Endothelial cell (in vitro differentiated cells): Measurements from ENCODE around the gene SLC16A8. TPM values are rescaled to one million over a fixed set of nuclear protein-coding genes. Genes with fewer than 3 reads are reported as not detected.

Experiments
- DNase-seq: peaks from one replicate; pipeline ENCODE4 v3.0.0; 2021; ENCODE audit warnings: low spot score
- H3K27ac Mint-ChIP-seq: one replicate; pipeline ENCODE4 v1.8.0; 2021; ENCODE audit warnings: mixed read lengths, inconsistent platforms; ENCODE audit not compliant: unreplicated experiment
- H3K27me3 Mint-ChIP-seq: one replicate; pipeline ENCODE4 v1.8.0; 2021; ENCODE audit warnings: mild to moderate bottlenecking, moderate library complexity, mixed read lengths, inconsistent platforms; ENCODE audit not compliant: unreplicated experiment
- H3K36me3 Mint-ChIP-seq: one replicate; pipeline ENCODE4 v1.8.0; 2021; ENCODE audit warnings: mild to moderate bottlenecking, low read depth, mixed read lengths, inconsistent platforms; ENCODE audit not compliant: unreplicated experiment
- H3K4me1 Mint-ChIP-seq: one replicate; pipeline ENCODE4 v1.8.0; 2021; ENCODE audit warnings: mild to moderate bottlenecking, mixed read lengths, inconsistent platforms; ENCODE audit not compliant: unreplicated experiment
- H3K4me3 Mint-ChIP-seq: one replicate; pipeline ENCODE4 v1.8.0; 2021; ENCODE audit warnings: mild to moderate bottlenecking, mixed read lengths, inconsistent platforms; ENCODE audit not compliant: unreplicated experiment
- H3K9me3 Mint-ChIP-seq: one replicate; pipeline ENCODE4 v1.8.0; 2021; ENCODE audit warnings: mixed read lengths, inconsistent platforms; ENCODE audit not compliant: unreplicated experiment
- CTCF ChIP-seq: fragments of 200-600 bp; sonication (generic); IDR thresholded peaks from one replicate; pipeline ENCODE4 v1.5.0; 2021; ENCODE audit warnings: antibody characterized with exemption; ENCODE audit not compliant: unreplicated experiment
- total RNA-seq: library from RNA; stranded (reverse); fragmentation: NEBNext Ultra II Directional; extraction: Animal tissue kit (Norgen Biotek cat#: 25700); gene quantifications from one replicate; pipeline ENCODE4 v1.2.1, GENCODE V29; 2021; ENCODE audit not compliant: unreplicated experiment

Gene SLC16A8
- total RNA-seq, 1 donor from 2014 or later = not detected

DNA sequence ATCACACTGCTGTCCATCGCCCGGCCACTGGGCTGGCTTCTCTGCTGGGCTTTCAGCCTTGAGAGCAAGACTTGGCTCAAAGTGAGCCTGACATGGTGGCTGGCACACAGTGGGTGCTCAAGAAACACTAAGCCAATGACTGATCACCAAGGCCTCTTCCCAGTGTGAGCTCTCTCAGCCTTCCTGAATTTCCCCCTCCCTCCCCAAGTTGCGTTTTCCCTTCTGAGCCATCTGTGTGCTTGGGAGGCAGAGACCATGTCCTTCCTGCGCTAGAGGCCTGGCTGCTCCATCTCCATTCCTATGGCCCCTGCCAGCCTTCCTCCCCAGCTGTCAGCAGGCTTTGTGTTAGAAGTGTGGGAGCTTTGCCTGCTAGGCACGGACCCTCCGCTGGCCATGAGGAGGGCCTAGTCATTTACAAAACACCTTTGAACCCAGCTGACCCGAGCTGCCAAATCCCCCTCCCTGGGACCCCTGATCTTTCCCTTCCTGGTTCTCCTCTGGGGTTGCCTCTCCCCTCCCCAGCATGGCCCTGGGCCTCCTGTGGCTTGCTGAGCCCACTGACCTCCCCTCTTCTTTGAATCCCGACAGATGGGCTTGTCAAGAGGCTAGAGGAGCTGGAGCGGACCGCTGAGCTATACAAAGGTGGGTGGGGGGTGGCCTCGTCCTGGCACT lies 13.6 kb downstream of the SLC16A8 start:
- Mint-ChIP-seq H3K4me1 (no peaks in the 10 kb centered on the region), H3K4me3 (no peak overlapping the region), H3K36me3 (peaks cover 17% of the 10 kb centered on the region), H3K9me3 (no peaks in the 10 kb centered on the region), H3K27ac (no peak overlapping the region), H3K27me3 (peaks cover 5% of the 10 kb centered on the region)
- no peak for TF ChIP-seq CTCF
- no peak for DNase-seq

DNA sequence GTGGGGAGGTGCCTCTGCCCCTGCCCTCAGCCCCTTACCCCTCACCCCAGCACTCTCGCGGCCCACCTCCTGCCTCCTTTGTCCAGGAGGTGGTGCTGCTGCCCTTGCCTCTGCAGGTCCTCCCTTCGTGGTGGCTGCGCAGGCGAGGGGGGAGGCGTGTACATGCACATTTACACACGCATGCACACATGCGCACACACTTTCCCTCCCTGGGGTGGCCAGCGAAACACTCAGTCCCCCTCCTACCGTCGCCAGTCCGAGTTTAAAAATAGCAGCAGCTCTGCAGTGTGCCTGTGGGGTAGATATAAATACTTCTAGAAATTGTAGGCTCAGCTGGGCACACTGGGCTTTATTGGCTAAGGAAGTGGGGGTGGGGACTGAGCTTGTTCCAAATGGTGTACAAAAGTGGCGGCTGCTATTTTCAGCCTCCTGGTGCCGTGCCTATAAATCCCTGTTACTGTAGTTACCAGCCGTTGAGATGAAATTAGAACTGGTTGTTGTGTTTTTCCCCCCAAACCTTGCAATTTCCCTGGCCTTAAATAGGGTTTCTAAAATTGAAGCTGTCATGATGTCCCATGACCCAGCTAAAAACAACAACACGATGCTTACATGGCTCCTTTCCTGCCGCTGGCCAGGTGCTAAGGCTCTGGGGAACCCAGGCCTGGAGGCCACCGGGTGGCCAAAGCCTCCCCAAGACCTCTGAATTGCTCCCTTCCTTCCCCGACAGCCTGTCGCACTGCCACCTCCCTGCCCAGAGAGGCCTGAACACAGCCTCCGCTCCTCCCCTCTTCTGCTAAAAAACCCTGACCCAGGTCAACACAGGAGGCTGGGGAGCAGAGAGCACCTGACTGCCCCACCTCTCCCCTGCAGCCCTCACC lies 14.4 kb downstream of the SLC16A8 start:
- DNase-seq = no peak
- Mint-ChIP-seq H3K36me3 (peaks cover 17% of the 10 kb centered on the region), H3K4me1 (no peaks in the 10 kb centered on the region), H3K27me3 (peaks cover 5% of the 10 kb centered on the region), H3K9me3 (no peaks in the 10 kb centered on the region), H3K27ac (no peak overlapping the region), H3K4me3 (no peak overlapping the region)
- TF ChIP-seq CTCF = no peak

DNA sequence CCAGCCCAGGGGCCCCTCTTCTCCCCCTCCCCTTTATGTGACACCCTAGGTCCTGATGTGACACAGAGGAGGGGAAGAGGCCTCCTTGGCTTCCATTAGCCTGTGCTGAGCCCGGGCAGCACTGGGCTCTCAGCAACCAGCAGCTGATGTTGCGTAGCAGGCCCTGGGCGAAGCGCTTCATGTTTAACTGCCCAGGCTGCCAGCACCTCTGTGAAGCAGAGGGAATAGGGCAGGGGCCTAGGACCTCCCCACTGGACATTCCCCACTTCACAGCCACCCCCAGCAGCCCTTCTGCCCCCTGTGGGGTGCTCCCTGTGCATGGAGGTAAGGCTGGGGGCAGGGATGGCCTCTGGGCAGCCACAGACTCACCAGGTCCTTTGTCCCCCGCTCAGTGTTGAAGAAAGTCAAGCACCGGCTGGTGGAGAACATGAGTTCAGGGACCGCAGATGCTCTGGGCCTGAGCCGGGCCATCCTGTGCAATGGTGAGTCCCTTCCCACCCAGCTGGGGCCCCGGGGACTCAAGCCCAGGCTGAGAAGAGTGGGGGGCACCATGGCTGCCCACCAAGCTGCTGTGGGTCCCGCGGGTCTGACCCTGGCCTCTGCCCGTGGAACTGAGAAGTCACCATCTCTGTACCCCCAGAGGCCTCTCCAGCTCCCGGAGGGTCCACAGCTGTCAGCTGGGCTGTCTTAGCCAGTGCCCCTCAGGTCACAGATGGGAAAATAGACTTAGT lies 15.2 kb downstream of the SLC16A8 start:
- Mint-ChIP-seq H3K9me3 (no peaks in the 10 kb centered on the region), H3K4me1 (no peaks in the 10 kb centered on the region), H3K27me3 (peaks cover 5% of the 10 kb centered on the region), H3K4me3 (no peak overlapping the region), H3K27ac (no peak overlapping the region), H3K36me3 (peaks cover 14% of the 10 kb centered on the region)
- DNase-seq = no peak
- no peak for TF ChIP-seq CTCF

DNA sequence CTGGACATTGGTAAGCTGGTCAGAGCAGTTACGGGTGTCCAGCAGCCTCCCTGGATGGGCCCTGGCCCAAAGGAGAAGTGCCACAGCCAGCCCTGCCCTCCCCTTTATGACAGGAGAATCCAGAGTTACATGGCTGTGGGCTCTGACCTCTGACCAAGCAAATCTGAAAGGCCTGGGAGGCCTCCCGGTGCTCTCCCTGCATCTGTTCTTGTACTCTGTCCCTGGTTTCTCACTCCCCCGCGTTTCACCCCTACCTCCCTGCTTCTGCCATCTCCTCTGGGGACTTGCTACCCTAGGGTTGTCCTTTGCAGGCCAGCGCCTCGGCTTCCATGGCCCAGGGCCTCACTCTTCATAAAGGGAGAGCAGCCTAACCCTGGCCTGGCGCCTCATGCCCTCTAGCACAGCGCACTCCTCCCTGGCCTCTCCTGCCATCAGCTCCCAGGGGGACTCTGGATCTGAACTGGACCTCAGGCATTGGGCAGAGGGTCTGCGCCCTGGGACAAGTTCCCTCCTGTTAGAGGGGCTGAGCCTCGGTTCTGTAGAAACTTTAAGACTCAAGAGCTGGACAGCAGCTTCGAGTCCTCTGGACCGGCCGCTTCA lies 16.1 kb downstream of the SLC16A8 start:
- no peaks in the 10 kb centered on the region for H3K4me1 Mint-ChIP-seq
- H3K27ac Mint-ChIP-seq = no peak overlapping the region
- no peak for TF ChIP-seq CTCF
- peaks cover 5% of the 10 kb centered on the region for H3K27me3 Mint-ChIP-seq
- no peak overlapping the region for H3K4me3 Mint-ChIP-seq
- no peaks in the 10 kb centered on the region for H3K9me3 Mint-ChIP-seq
- DNase-seq = no peak
- H3K36me3 Mint-ChIP-seq = peaks cover 9% of the 10 kb centered on the region
